ENCODE results near the gene TBC1D22A. TPM values are rescaled to one million over a fixed set of nuclear protein-coding genes. Genes with fewer than 3 reads are reported as not detected.

TBC1D22A gene
- total and polyA plus RNA-seq, 9 of the 15 experiments (the other 6 are each of a cell fraction or from before 2014, with no cell fraction given) = 0.20 to 11.5 (median 5.2) TPM

DNA sequence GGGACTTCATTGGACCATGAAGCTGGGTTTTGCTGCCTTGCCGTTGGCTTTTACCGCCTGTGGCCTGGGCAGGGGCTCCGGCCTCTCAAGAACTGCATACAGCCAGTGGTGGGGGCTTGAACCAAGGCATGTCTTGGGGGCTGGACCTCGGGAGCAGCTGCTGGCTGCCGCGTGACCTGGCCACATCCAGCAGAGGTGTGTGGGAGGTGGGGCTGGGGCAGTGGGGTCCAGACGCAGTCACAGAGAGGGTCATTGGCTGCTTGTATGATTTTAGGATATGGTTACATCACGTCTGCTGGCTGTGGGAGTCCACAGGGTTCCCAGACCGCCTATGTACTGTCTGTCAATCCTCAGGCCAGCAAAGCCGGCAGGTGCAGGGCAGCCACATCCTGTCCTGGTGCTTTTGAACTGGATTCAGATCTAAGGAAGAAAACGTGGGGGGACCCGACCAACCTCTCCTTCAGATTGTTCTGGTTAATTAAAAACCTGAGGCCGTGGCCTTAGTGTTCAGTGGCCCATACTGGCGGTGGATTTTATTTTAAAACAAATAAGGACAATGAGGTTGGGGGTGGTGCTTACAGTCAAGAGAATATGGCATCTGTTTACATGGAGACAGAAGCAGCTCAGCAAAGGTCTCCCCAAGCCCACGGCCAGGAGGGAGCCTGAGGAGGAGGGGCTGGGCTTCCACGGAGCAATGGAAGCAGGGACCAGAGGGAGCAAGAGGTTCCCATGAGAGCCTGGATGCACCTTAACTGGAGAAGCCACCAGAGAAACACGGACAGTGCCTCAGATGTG, 426.0 kb downstream of the TBC1D22A start:
- no peak for TF ChIP-seq FOXK1 (CRISPR knock-in tag; IDR thresholded peaks at IDR 0.05; ENCODE audit: borderline replicate concordance)
- no peak for TF ChIP-seq BHLHE40 (IDR thresholded peaks at IDR 0.05; ENCODE audit: low read length)
- TF ChIP-seq ZNF583 (CRISPR knock-in tag; IDR thresholded peaks at IDR 0.05) = no peak
- TF ChIP-seq PRMT5 (CRISPR knock-in tag; IDR thresholded peaks at IDR 0.05) = no peak
- no peak for TF ChIP-seq ZNF217 (CRISPR knock-in tag; IDR thresholded peaks at IDR 0.05)
- no peak for TF ChIP-seq ZNF699 (CRISPR knock-in tag; IDR thresholded peaks at IDR 0.05; ENCODE audit: insufficient replicate concordance)
- TF ChIP-seq ARID3B (CRISPR knock-in tag; IDR thresholded peaks at IDR 0.05; ENCODE audit: borderline replicate concordance) = no peak
- TF ChIP-seq, protein P1, sequence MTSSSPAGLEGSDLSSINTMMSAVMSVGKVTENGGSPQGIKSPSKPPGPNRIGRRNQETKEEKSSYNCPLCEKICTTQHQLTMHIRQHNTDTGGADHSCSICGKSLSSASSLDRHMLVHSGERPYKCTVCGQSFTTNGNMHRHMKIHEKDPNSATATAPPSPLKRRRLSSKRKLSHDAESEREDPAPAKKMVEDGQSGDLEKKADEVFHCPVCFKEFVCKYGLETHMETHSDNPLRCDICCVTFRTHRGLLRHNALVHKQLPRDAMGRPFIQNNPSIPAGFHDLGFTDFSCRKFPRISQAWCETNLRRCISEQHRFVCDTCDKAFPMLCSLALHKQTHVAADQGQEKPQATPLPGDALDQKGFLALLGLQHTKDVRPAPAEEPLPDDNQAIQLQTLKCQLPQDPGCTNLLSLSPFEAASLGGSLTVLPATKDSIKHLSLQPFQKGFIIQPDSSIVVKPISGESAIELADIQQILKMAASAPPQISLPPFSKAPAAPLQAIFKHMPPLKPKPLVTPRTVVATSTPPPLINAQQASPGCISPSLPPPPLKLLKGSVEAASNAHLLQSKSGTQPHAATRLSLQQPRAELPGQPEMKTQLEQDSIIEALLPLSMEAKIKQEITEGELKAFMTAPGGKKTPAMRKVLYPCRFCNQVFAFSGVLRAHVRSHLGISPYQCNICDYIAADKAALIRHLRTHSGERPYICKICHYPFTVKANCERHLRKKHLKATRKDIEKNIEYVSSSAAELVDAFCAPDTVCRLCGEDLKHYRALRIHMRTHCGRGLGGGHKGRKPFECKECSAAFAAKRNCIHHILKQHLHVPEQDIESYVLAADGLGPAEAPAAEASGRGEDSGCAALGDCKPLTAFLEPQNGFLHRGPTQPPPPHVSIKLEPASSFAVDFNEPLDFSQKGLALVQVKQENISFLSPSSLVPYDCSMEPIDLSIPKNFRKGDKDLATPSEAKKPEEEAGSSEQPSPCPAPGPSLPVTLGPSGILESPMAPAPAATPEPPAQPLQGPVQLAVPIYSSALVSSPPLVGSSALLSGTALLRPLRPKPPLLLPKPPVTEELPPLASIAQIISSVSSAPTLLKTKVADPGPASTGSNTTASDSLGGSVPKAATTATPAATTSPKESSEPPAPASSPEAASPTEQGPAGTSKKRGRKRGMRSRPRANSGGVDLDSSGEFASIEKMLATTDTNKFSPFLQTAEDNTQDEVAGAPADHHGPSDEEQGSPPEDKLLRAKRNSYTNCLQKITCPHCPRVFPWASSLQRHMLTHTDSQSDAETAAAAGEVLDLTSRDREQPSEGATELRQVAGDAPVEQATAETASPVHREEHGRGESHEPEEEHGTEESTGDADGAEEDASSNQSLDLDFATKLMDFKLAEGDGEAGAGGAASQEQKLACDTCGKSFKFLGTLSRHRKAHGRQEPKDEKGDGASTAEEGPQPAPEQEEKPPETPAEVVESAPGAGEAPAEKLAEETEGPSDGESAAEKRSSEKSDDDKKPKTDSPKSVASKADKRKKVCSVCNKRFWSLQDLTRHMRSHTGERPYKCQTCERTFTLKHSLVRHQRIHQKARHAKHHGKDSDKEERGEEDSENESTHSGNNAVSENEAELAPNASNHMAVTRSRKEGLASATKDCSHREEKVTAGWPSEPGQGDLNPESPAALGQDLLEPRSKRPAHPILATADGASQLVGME (CRISPR knock-in tag; IDR thresholded peaks at IDR 0.05) = no peak
- TF ChIP-seq RFX7 (CRISPR knock-in tag; IDR thresholded peaks at IDR 0.05) = no peak
- no peak for TF ChIP-seq HNRNPH1 (optimal IDR thresholded peaks at IDR 0.05; ENCODE audit: low read depth, low read length)
- TF ChIP-seq U2AF2 (optimal IDR thresholded peaks at IDR 0.05; ENCODE audit: low read depth, low read length) = no peak
- no peak for TF ChIP-seq L3MBTL2 (IDR thresholded peaks at IDR 0.05)
- TF ChIP-seq GTF2F1 (IDR thresholded peaks at IDR 0.05; ENCODE audit: low read depth, low read length) = no peak
- ATAC-seq (no peak), DNase-seq (ENCODE audit: extremely low read depth in 1 of 4, low spot score in 3 of 4) (no peak), FAIRE-seq (no peak)
- H3K27ac ChIP-seq (ENCODE audit: extremely low read depth, low read depth, low read length) = no peak overlapping the region
- H4K20me1 ChIP-seq (replicated peaks; ENCODE audit: control insufficient read depth, insufficient read depth, low read length) = no peaks in the 10 kb centered on the region
- intact Hi-C loops (cut with micrococcal nuclease) (no loop called here), in situ Hi-C loops (cut with MboI) (no loop called here)
- no peak overlapping the region for H3K4me2 ChIP-seq (ENCODE audit: insufficient read depth, low read length)
- ChIA-PET CTCF (ENCODE audit: low intra/inter-chr PET ratio) (no interaction called here), POLR2A (no interaction called here)
- no peaks in the 10 kb centered on the region for H3K9me3 ChIP-seq (replicated peaks; ENCODE audit: control insufficient read depth, insufficient read depth, low read depth, low read length)
- peaks cover 0 to 14% of the 10 kb centered on the region in 2 experiments; a peak in 3 of 5 replicates for H3K27me3 ChIP-seq (ENCODE audit: control insufficient read depth in 2 of 2, insufficient read depth in 2 of 2, low read length in 2 of 2)
- no peaks in the 10 kb centered on the region for H3K36me3 ChIP-seq (ENCODE audit: control insufficient read depth, insufficient read depth, low read length)
- H3K4me1 ChIP-seq (replicated peaks in 1 of 2; ENCODE audit: control insufficient read depth in 2 of 2, insufficient read depth in 2 of 2, low read length in 2 of 2) = peaks cover 0 to 17% of the 10 kb centered on the region in 2 experiments; a peak in 2 of 5 replicates
- 0% methylated on average over 15 of the region's 17 CpGs for WGBS (ENCODE audit: insufficient coverage, low coverage, missing lambda C conversion rate)
- BruUV-seq (replicated peaks) = no TSS peak
- no peaks in the 10 kb centered on the region for H3K79me2 ChIP-seq (ENCODE audit: control insufficient read depth, insufficient read depth, low read length)
- no peak overlapping the region for H3K4me3 ChIP-seq
- no peaks in the 10 kb centered on the region for H3K9me1 ChIP-seq (ENCODE audit: control insufficient read depth, insufficient read depth, low read length)
- H2AFZ ChIP-seq (ENCODE audit: low read depth, low read length) = no peak overlapping the region
- no peak overlapping the region for H3K9ac ChIP-seq (ENCODE audit: insufficient read depth in 1 of 2, low read depth in 2 of 2, low read length in 2 of 2)

Data from K562 (cell line).